DLD1 (cell line): ENCODE results near the gene NEBL.
"Not testable (repeated sequence)": the region's sequence is repeated elsewhere in the genome, so short reads cannot be mapped to it uniquely, and the experiment has no call there.

Experiments used
- in situ Hi-C: cut with HindIII; loops from 2 replicates; pipeline ENCODE4 v1.10.0; 2017; ENCODE audit warnings: low sequenced_read_pairs

Gene NEBL, protein sequence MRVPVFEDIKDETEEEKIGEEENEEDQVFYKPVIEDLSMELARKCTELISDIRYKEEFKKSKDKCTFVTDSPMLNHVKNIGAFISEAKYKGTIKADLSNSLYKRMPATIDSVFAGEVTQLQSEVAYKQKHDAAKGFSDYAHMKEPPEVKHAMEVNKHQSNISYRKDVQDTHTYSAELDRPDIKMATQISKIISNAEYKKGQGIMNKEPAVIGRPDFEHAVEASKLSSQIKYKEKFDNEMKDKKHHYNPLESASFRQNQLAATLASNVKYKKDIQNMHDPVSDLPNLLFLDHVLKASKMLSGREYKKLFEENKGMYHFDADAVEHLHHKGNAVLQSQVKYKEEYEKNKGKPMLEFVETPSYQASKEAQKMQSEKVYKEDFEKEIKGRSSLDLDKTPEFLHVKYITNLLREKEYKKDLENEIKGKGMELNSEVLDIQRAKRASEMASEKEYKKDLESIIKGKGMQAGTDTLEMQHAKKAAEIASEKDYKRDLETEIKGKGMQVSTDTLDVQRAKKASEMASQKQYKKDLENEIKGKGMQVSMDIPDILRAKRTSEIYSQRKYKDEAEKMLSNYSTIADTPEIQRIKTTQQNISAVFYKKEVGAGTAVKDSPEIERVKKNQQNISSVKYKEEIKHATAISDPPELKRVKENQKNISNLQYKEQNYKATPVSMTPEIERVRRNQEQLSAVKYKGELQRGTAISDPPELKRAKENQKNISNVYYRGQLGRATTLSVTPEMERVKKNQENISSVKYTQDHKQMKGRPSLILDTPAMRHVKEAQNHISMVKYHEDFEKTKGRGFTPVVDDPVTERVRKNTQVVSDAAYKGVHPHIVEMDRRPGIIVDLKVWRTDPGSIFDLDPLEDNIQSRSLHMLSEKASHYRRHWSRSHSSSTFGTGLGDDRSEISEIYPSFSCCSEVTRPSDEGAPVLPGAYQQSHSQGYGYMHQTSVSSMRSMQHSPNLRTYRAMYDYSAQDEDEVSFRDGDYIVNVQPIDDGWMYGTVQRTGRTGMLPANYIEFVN

DNA sequence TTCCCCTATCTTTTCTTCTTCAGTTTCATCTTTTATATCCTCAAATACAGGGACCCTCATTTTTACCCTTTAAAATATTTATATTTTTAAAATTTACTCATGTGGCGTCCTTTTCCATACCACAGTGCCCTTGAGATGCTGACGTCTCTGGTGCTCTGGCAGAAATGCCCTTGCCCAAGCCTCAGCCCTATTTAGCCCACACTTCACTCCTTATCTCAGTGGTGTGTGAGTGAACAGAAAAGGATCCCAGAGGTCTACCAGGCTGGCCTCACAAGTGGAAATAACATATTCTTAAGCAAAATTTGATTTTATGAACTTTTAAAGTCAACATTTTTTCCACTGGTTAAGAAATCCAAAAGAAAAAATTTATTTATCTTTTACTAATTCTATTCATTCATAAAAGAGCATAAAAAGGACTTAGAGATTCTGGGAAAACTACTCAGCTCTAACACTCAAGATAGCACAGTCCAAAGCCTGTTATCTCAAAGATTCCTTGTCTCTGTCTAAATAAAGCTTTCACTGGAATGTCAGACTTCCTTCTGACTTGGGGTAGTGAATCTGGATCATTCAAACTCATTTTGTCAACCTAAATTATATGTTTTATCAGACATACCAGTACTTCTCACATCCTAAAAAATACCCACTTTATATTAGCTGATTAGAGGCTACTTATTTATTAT lies at the start of gene NEBL:
NEBL (minus strand) TSS at position 166 of the 680 bp plus-strand sequence; CDS start at position 60, 106 bp downstream.
- in situ Hi-C loops = no loop called here

- in situ Hi-C loops = no loop called here
These were observed 48.6 kb upstream of the NEBL start for GRCh38 chr10:20945546-20946332.

DNA sequence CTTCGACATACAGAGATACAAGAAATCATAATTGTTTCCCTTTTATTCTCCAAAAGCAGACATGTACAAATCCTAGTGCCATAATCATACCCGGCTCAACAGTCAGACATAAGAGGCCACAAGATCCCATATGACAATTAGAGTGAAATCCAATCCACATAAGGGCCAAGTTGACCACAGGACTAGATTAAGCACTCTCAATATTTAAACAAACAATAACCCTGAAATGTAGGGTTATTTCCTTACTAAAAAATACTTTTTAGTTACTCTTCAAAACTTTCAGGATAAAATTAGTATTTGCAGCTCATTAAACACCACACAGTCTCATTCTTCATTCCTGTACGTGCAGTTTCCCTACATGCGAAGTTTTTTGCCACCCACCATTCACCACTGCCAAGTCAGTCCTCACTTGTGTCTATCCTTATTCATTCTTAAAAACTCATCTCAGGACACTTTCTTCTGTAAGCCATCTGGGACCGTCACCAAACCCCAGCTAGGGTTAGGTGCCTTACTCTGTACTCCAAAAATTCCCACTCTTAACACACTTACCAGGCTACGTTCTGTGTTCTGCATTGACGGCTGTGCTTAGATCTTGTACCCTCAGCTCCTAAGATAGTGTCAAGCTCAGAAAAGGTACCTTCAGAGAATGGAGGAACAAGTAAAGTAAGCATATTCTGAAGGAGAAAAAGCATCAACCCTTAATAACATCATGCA lies 47.8 kb upstream of the NEBL start:
- in situ Hi-C loops = no loop called here

GRCh38 chr10:20939414-20939813 lies 42.3 kb upstream of the NEBL start:
- in situ Hi-C loops = not testable (repeated sequence)

- in situ Hi-C loops = no loop called here
These were observed 39.3 kb upstream of the NEBL start for GRCh38 chr10:20936396-20936795.

DNA sequence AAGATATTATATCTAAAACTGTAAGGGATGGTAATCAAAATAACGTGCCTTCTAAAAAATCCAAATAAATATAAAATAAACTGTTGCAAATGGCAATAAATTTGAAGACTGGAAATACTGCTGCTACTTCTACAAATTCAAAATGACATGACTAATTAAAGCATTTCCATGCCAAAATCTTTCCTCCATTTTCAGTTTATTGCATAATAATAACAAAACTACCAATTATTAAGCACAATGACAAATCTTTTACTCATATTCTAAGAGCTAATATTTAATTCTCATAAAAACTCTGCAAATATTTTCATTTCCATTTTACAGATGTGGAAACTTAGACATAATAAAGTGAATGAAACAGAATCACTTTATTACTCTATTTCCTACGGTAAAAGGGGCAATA lies 38.8 kb upstream of the NEBL start:
- in situ Hi-C loops = no loop called here

GRCh38 chr10:20935301-20935700 lies 38.2 kb upstream of the NEBL start:
- in situ Hi-C loops = no loop called here

- in situ Hi-C loops = no loop called here
These were observed 36.6 kb upstream of the NEBL start for GRCh38 chr10:20933705-20934104.

DNA sequence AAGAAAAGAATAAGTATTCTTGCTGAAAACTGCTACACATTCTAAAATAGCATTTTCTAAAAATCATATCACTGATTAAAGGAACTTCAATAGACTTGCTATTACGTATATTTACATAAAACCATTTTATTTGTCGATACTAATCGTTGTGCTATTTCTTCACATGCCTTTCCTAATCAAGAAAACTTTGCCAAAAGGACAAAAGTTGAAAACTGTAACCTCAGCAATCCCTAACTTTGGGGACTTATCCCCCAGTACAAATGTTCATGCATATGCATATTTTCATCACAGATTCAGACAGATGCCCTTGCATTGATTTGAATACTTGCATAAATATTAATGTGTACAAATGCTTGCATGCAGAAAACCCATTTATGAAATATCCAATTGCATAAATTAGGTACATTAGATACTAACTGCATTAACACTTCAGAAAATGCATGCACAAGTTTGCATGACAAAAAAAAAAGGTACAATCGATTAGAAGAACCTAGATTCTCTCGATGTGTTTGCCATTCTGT lies 35.6 kb upstream of the NEBL start:
- in situ Hi-C loops = no loop called here

DNA sequence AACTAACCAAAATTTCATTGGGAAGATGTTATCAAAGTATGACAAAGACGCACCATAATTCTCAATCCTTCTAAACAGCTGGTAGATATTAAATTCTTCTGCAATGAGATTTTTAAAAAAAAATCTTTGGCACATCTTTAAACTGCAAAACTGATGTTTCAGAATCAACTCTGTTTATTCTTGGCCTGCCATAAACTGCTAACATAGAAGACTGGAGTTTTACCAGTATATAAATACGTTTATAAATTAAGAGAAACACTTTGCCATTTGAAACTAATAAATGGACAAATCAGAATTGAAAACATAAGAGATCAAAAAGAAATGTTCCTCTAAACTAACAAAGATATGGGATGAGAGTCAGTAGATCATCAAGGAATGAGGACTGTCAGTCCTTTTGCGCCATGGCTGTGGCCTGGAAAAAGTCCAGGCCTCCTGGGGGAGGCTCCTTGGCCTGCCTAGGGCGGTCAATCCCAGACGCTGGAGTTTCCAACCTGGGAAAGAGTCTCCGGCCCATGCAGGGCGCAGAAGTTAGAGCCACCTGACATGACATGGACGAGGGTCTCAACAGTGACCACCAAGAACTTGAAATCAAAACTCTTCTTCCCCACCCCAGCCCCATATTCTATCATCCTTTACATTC lies 34.2 kb upstream of the NEBL start:
- in situ Hi-C loops = no loop called here

GRCh38 chr10:20927456-20927855 lies 30.3 kb upstream of the NEBL start:
- in situ Hi-C loops = no loop called here

DNA sequence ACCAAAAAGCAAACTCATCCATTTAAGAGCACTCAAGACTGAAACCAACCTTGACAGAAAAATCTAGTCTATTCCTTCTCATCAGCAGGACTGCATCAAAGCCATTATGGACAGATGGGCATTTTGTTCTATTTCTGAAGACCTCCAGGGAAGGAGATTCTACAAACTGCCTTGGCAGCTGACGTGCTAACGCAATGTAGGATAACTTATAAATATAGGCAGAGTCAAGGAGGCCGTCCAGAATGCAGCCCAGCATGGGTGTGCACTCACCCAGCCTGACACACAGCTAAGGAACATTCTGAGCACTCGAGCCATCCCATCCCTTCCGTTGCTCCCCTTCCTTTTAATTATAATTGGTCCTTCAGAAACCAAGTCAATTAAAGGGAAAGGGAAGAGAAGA lies 25.3 kb upstream of the NEBL start:
- in situ Hi-C loops = no loop called here

DNA sequence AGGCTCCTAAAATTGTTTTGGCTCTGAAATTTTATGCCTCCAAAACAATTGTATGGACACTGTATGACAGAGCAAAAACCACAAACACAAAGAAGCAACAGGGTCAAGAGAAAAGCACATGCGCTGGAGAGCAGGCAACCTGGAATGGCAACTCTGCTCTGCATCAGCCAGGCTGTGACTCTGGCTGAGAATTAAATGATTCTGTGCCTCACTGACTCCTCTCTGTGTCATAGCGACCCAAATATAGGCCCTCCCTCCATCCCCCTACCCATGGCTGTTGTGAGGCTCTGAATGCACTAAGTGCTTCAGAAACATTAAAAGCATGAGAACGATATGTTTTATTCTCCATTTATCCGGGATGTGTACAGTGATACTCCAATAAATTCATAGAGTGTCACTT lies 24.9 kb upstream of the NEBL start:
- in situ Hi-C loops = no loop called here

GRCh38 chr10:20920061-20920460 lies 22.9 kb upstream of the NEBL start:
- in situ Hi-C loops = no loop called here

GRCh38 chr10:20919481-20919880 lies 22.4 kb upstream of the NEBL start:
- in situ Hi-C loops = no loop called here

- in situ Hi-C loops = no loop called here
These were observed 19.9 kb upstream of the NEBL start for GRCh38 chr10:20916976-20917375.

GRCh38 chr10:20912969-20913368 lies 15.9 kb upstream of the NEBL start:
- in situ Hi-C loops = no loop called here

- in situ Hi-C loops = no loop called here
These were observed 14.5 kb upstream of the NEBL start for GRCh38 chr10:20911626-20912025.

DNA sequence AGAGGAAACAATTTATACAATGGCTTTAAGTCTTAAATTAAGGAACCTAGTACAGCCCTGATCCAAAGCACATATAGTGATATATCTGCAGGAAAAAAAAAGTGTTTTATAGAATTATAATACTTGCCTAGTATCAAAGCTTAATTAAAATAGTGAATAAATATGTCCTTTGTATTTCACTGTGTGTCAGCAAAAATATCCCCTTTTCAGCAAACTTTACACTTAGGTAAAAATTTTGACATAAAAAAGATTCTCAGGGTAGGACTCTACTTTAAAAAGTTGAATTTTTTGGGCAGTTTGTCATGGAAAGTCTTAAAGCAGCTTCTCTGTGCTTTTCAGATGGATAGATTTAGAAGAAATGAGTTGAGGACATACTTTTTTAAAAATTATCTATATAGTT lies 12.7 kb upstream of the NEBL start:
- in situ Hi-C loops = no loop called here
